Muscle of arm (tissue), 12 donors: ENCODE data around the gene RASGRP3. TPM values are rescaled to one million over a fixed set of nuclear protein-coding genes. Genes with fewer than 3 reads are reported as not detected.
A peak's percentile ranks its signal among the peaks of the same experiment; 100 is the strongest.
"Not testable (repeated sequence)": the region's sequence is repeated elsewhere in the genome, so short reads cannot be mapped to it uniquely, and the experiment has no call there.

ENCODE experiments used
- DNase-seq: peaks from one replicate; pipeline ENCODE4 v3.0.0-alpha.2; 2013
- polyA plus RNA-seq, 12 donors: library from polyadenylated mRNA; unstranded; fragments of 120-200 nt; gene quantifications; one replicate each; pipeline ENCODE4 v1.2.1, GENCODE V29; 2013; ENCODE audit not compliant: insufficient read length in 12 of 12

The RASGRP3 gene
- polyA plus RNA-seq, 12 donors = 18.1 to 45.7 (median 34.7) TPM; not detected in 1

- no peak for DNase-seq
Observed at GRCh38 chr2:33453905-33454479, 22.5 kb upstream of the RASGRP3 start.

GRCh38 chr2:33457556-33458247 lies 18.7 kb upstream of the RASGRP3 start:
- no peak for DNase-seq

- no peak for DNase-seq
Observed at GRCh38 chr2:33458248-33458819, 18.1 kb upstream of the RASGRP3 start.

- no peak for DNase-seq
Observed at GRCh38 chr2:33459745-33460144, 16.7 kb upstream of the RASGRP3 start.

- not testable (repeated sequence) for DNase-seq
Observed at GRCh38 chr2:33462512-33462911, 13.9 kb upstream of the RASGRP3 start.

GRCh38 chr2:33467413-33467812 lies 9.0 kb upstream of the RASGRP3 start:
- DNase-seq = no peak

- no peak for DNase-seq
Observed at GRCh38 chr2:33469238-33469637, 7.2 kb upstream of the RASGRP3 start.

GRCh38 chr2:33475224-33476130 lies 972 bp upstream of the RASGRP3 start:
- DNase-seq = peak; percentile 82

GRCh38 chr2:33476793-33477190 lies 343 bp downstream of the RASGRP3 start:
- no peak for DNase-seq

- no peak for DNase-seq
Observed at GRCh38 chr2:33477473-33478468, 1.3 kb downstream of the RASGRP3 start.

- DNase-seq = no peak
Observed at GRCh38 chr2:33478968-33479731, 2.7 kb downstream of the RASGRP3 start.

- DNase-seq = no peak
Observed at GRCh38 chr2:33482518-33482917, 6.1 kb downstream of the RASGRP3 start.

GRCh38 chr2:33484042-33484621 lies 7.7 kb downstream of the RASGRP3 start:
- DNase-seq = no peak

- no peak for DNase-seq
Observed at GRCh38 chr2:33485051-33485450, 8.6 kb downstream of the RASGRP3 start.

GRCh38 chr2:33486544-33486943 lies 10.1 kb downstream of the RASGRP3 start:
- no peak for DNase-seq

GRCh38 chr2:33488178-33488690 lies 11.8 kb downstream of the RASGRP3 start:
- no peak for DNase-seq

- DNase-seq = no peak
Observed at GRCh38 chr2:33488715-33489540, 12.5 kb downstream of the RASGRP3 start.

- DNase-seq = no peak
Observed at GRCh38 chr2:33489835-33490431, 13.5 kb downstream of the RASGRP3 start.
